ENCODE data around the gene AMBRA1.

Gene AMBRA1

DNA sequence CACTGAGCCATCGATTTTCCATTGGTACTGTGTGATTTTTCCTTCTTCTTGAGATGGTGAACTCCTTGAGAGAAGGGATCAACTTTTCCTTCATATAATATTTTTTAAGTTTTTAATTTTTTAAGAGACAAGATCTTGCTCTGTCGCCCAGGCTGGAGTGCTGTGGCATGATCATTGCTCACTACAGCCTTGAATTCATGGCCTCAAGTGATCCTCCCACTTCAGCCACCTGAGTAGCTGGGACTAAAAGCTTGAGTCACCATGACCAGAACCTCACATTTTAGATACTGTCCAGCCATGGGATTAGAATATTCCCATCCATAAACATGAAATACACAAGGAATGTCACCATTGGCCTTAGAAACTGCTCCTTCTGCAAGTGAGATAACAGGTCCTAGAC lies 135.3 kb downstream of the AMBRA1 start:
- H4K20me1 ChIP-seq (ENCODE audit: insufficient read depth, low read length): peaks cover 33% of the 10 kb centered on the region
- H3K4me2 ChIP-seq (ENCODE audit: insufficient read depth, low read length): no peak overlapping the region
- ATAC-seq (ENCODE audit: insufficient read depth, low read depth): no peak
- H3K4me1 ChIP-seq (ENCODE audit: insufficient read depth, low read length): no peaks in the 10 kb centered on the region
- H3K36me3 ChIP-seq (ENCODE audit: insufficient read depth, low read length): peaks cover 10% of the 10 kb centered on the region; the same call in 1 of the 2 replicates
- H3K27ac ChIP-seq (ENCODE audit: low read length): no peak overlapping the region
- H3K4me3 ChIP-seq (ENCODE audit: low read depth in 1 of 2, low read length in 2 of 2): no peak overlapping the region
- no peaks in the 10 kb centered on the region for H3K27me3 ChIP-seq (ENCODE audit: insufficient read depth, low read length, poor library complexity)
- H3K9ac ChIP-seq (ENCODE audit: low read depth, low read length): no peak overlapping the region
- TF ChIP-seq, protein P1, sequence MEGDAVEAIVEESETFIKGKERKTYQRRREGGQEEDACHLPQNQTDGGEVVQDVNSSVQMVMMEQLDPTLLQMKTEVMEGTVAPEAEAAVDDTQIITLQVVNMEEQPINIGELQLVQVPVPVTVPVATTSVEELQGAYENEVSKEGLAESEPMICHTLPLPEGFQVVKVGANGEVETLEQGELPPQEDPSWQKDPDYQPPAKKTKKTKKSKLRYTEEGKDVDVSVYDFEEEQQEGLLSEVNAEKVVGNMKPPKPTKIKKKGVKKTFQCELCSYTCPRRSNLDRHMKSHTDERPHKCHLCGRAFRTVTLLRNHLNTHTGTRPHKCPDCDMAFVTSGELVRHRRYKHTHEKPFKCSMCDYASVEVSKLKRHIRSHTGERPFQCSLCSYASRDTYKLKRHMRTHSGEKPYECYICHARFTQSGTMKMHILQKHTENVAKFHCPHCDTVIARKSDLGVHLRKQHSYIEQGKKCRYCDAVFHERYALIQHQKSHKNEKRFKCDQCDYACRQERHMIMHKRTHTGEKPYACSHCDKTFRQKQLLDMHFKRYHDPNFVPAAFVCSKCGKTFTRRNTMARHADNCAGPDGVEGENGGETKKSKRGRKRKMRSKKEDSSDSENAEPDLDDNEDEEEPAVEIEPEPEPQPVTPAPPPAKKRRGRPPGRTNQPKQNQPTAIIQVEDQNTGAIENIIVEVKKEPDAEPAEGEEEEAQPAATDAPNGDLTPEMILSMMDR (IDR thresholded peaks at IDR 0.05; ENCODE audit: borderline replicate concordance, extremely low read depth, low read length, poor library complexity, severe bottlenecking): no peak
- no peak for TF ChIP-seq EZH2 (IDR thresholded peaks at IDR 0.05; ENCODE audit: borderline replicate concordance, low read depth, low read length, severe bottlenecking)
- no peaks in the 10 kb centered on the region for H3K9me3 ChIP-seq (ENCODE audit: insufficient read depth, low read length, severe bottlenecking)
- peaks cover 20% of the 10 kb centered on the region for H3K79me2 ChIP-seq (ENCODE audit: insufficient read depth, low read length)
- H2AFZ ChIP-seq (ENCODE audit: low read depth, low read length): no peak overlapping the region
- no peak for DNase-seq

DNA sequence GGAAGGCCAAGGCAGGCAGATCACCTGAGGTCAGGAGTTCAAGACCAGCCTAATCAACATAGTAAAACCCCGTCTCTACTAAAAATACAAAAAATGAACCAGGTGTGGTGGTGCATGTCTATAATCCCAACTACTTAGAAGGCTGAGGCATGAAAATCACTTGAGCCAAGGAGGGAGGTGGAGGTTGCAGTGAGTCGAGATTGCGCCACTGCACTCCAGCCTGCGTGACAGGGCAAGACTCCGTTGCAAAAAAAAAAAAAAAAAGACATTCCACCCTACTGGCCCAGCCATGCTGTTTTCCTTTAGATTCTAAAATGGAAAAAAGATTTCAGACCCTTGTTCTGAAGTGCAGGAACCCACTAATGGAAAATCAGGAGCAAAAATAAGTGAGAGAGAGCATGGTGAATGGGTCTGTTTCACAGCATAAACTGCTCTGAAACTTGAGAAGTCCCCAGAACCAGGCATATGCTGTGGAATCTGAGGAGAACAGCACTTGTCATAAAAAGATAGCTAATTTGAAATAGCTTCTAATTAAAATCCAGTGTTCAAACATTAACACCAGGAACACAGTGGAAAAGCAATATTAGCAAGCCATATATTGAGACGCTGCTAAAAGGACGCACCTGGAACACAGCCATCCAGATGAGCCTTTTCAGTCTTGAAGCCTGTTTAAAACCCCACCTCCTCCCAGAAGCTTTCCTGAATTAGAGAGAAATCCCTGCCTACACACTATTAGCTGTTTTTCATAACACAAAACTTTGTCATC lies 136.0 kb downstream of the AMBRA1 start:
- DNase-seq (no peak), ATAC-seq (ENCODE audit: insufficient read depth, low read depth) (no peak)
- no peak overlapping the region for H3K4me3 ChIP-seq (ENCODE audit: low read depth in 1 of 2, low read length in 2 of 2)
- no peak for TF ChIP-seq EZH2 (IDR thresholded peaks at IDR 0.05; ENCODE audit: borderline replicate concordance, low read depth, low read length, severe bottlenecking)
- TF ChIP-seq, protein P1 (IDR thresholded peaks at IDR 0.05; ENCODE audit: borderline replicate concordance, extremely low read depth, low read length, poor library complexity, severe bottlenecking): no peak
- H4K20me1 ChIP-seq (ENCODE audit: insufficient read depth, low read length): peaks cover 34% of the 10 kb centered on the region
- no peaks in the 10 kb centered on the region for H3K27me3 ChIP-seq (ENCODE audit: insufficient read depth, low read length, poor library complexity)
- H3K27ac ChIP-seq (ENCODE audit: low read length): no peak overlapping the region
- no peak overlapping the region for H3K4me2 ChIP-seq (ENCODE audit: insufficient read depth, low read length)
- peaks cover 10% of the 10 kb centered on the region; the same call in 1 of the 2 replicates for H3K36me3 ChIP-seq (ENCODE audit: insufficient read depth, low read length)
- H3K9ac ChIP-seq (ENCODE audit: low read depth, low read length): no peak overlapping the region
- no peak overlapping the region for H2AFZ ChIP-seq (ENCODE audit: low read depth, low read length)
- no peaks in the 10 kb centered on the region for H3K9me3 ChIP-seq (ENCODE audit: insufficient read depth, low read length, severe bottlenecking)
- peaks cover 20% of the 10 kb centered on the region for H3K79me2 ChIP-seq (ENCODE audit: insufficient read depth, low read length)
- H3K4me1 ChIP-seq (ENCODE audit: insufficient read depth, low read length): no peaks in the 10 kb centered on the region

DNA sequence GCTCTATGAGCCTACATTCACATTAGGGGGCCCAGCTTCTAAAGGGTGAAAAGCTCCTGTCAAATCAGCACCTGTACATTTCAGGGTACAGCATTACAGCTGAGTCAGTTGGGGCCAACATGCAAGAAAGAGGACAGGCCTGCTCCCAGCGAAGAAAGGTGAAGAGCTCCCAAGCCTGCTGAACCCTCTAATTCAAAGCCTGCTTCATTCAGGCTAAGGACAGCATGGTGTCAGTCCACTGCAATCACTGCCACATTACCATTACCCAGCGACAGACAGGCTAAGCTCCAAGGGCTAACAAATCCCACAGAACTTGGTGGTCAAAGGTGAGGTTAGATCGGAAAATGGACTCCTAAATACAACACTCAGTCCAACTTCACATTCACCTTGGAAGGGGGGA lies 136.8 kb downstream of the AMBRA1 start:
- TF ChIP-seq, protein P1 (IDR thresholded peaks at IDR 0.05; ENCODE audit: borderline replicate concordance, extremely low read depth, low read length, poor library complexity, severe bottlenecking): no peak
- no peak for TF ChIP-seq EZH2 (IDR thresholded peaks at IDR 0.05; ENCODE audit: borderline replicate concordance, low read depth, low read length, severe bottlenecking)
- no peak for DNase-seq

More for the DNA sequence above, 136.8 kb downstream of the AMBRA1 start:
- H3K27me3 ChIP-seq (ENCODE audit: insufficient read depth, low read length, poor library complexity): no peaks in the 10 kb centered on the region
- no peak overlapping the region for H3K4me2 ChIP-seq (ENCODE audit: insufficient read depth, low read length)
- peaks cover 20% of the 10 kb centered on the region for H3K79me2 ChIP-seq (ENCODE audit: insufficient read depth, low read length)
- peaks cover 10% of the 10 kb centered on the region; the same call in 1 of the 2 replicates for H3K36me3 ChIP-seq (ENCODE audit: insufficient read depth, low read length)
- H3K9me3 ChIP-seq (ENCODE audit: insufficient read depth, low read length, severe bottlenecking): no peaks in the 10 kb centered on the region
- ATAC-seq (ENCODE audit: insufficient read depth, low read depth): no peak
- H3K4me1 ChIP-seq (ENCODE audit: insufficient read depth, low read length): no peaks in the 10 kb centered on the region
- no peak overlapping the region for H3K4me3 ChIP-seq (ENCODE audit: low read depth in 1 of 2, low read length in 2 of 2)
- H2AFZ ChIP-seq (ENCODE audit: low read depth, low read length): no peak overlapping the region
- no peak overlapping the region for H3K9ac ChIP-seq (ENCODE audit: low read depth, low read length)
- peaks cover 35% of the 10 kb centered on the region for H4K20me1 ChIP-seq (ENCODE audit: insufficient read depth, low read length)
- no peak overlapping the region for H3K27ac ChIP-seq (ENCODE audit: low read length)
